ENCODE results near the gene DSCAM. TPM values are rescaled to one million over a fixed set of nuclear protein-coding genes. Genes with fewer than 3 reads are reported as not detected.

Gene DSCAM
- total RNA-seq, 3 donors from 2014 or later = not detected

GRCh38 chr21:40014394-40014793 lies 832.6 kb downstream of the DSCAM start:
- no peak overlapping the region for H3K4me3 Mint-ChIP-seq
- DNase-seq = no peak
- H3K9me3 Mint-ChIP-seq = peaks cover 6% of the 10 kb centered on the region
- no peaks in the 10 kb centered on the region for H3K4me1 Mint-ChIP-seq (ENCODE audit: low read depth)
- no peak for ATAC-seq
- H3K36me3 Mint-ChIP-seq (ENCODE audit: insufficient read depth) = no peaks in the 10 kb centered on the region
- no peaks in the 10 kb centered on the region for H3K27me3 Mint-ChIP-seq (ENCODE audit: low read depth)

GRCh38 chr21:40013001-40013735 lies 833.8 kb downstream of the DSCAM start:
- DNase-seq (no peak), ATAC-seq (no peak)
- H3K4me1 Mint-ChIP-seq (ENCODE audit: low read depth) = no peaks in the 10 kb centered on the region
- peaks cover 7% of the 10 kb centered on the region for H3K9me3 Mint-ChIP-seq
- H3K36me3 Mint-ChIP-seq (ENCODE audit: insufficient read depth) = no peaks in the 10 kb centered on the region
- no peak overlapping the region for H3K4me3 Mint-ChIP-seq
- no peaks in the 10 kb centered on the region for H3K27me3 Mint-ChIP-seq (ENCODE audit: low read depth)

- DNase-seq (no peak), ATAC-seq (no peak)
- H3K4me3 Mint-ChIP-seq = no peak overlapping the region
- H3K4me1 Mint-ChIP-seq (ENCODE audit: low read depth) = no peaks in the 10 kb centered on the region
- H3K9me3 Mint-ChIP-seq = peaks cover 9% of the 10 kb centered on the region
- no peaks in the 10 kb centered on the region for H3K36me3 Mint-ChIP-seq (ENCODE audit: insufficient read depth)
- H3K27me3 Mint-ChIP-seq (ENCODE audit: low read depth) = no peaks in the 10 kb centered on the region
Measured at GRCh38 chr21:40011371-40011770, 835.6 kb downstream of the DSCAM start.

GRCh38 chr21:40002978-40003377 lies 844.0 kb downstream of the DSCAM start:
- H3K4me1 Mint-ChIP-seq (ENCODE audit: low read depth) = no peaks in the 10 kb centered on the region
- ATAC-seq = no peak

GRCh38 chr21:39984286-39984991 lies 862.5 kb downstream of the DSCAM start:
- Mint-ChIP-seq H3K36me3 (ENCODE audit: insufficient read depth) (no peaks in the 10 kb centered on the region), H3K4me1 (ENCODE audit: low read depth) (no peaks in the 10 kb centered on the region), H3K9me3 (peaks cover 3% of the 10 kb centered on the region), H3K27me3 (ENCODE audit: low read depth) (no peaks in the 10 kb centered on the region), H3K4me3 (no peak overlapping the region)
- ATAC-seq (no peak), DNase-seq (no peak)

More at GRCh38 chr21:40002978-40003377, 844.0 kb downstream of the DSCAM start:
- DNase-seq = no peak
- H3K27me3 Mint-ChIP-seq (ENCODE audit: low read depth) = no peaks in the 10 kb centered on the region
- H3K36me3 Mint-ChIP-seq (ENCODE audit: insufficient read depth) = no peaks in the 10 kb centered on the region
- H3K9me3 Mint-ChIP-seq = peaks cover 6% of the 10 kb centered on the region
- H3K4me3 Mint-ChIP-seq = no peak overlapping the region

GRCh38 chr21:39980241-39980820 lies 866.6 kb downstream of the DSCAM start:
- Mint-ChIP-seq H3K4me3 (no peak overlapping the region), H3K4me1 (ENCODE audit: low read depth) (no peaks in the 10 kb centered on the region), H3K27me3 (ENCODE audit: low read depth) (peaks cover 3% of the 10 kb centered on the region), H3K36me3 (ENCODE audit: insufficient read depth) (no peaks in the 10 kb centered on the region), H3K9me3 (no peaks in the 10 kb centered on the region)
- no peak for ATAC-seq
- DNase-seq = no peak

GRCh38 chr21:39979321-39979720 lies 867.6 kb downstream of the DSCAM start:
- Mint-ChIP-seq H3K27me3 (ENCODE audit: low read depth) (peaks cover 3% of the 10 kb centered on the region), H3K4me1 (ENCODE audit: low read depth) (no peaks in the 10 kb centered on the region), H3K4me3 (no peak overlapping the region), H3K36me3 (ENCODE audit: insufficient read depth) (no peaks in the 10 kb centered on the region), H3K9me3 (no peaks in the 10 kb centered on the region)
- DNase-seq = no peak
- no peak for ATAC-seq

- DNase-seq (no peak), ATAC-seq (no peak)
- H3K9me3 Mint-ChIP-seq = no peaks in the 10 kb centered on the region
- no peak overlapping the region for H3K4me3 Mint-ChIP-seq
- no peaks in the 10 kb centered on the region for H3K36me3 Mint-ChIP-seq (ENCODE audit: insufficient read depth)
- H3K27me3 Mint-ChIP-seq (ENCODE audit: low read depth) = peaks cover 3% of the 10 kb centered on the region
- H3K4me1 Mint-ChIP-seq (ENCODE audit: low read depth) = no peaks in the 10 kb centered on the region
Measured at GRCh38 chr21:39976800-39977199, 870.2 kb downstream of the DSCAM start.

- peaks cover 3% of the 10 kb centered on the region for H3K27me3 Mint-ChIP-seq (ENCODE audit: low read depth)
- ATAC-seq = no peak
- no peak overlapping the region for H3K4me3 Mint-ChIP-seq
- no peaks in the 10 kb centered on the region for H3K9me3 Mint-ChIP-seq
- DNase-seq = no peak
- H3K4me1 Mint-ChIP-seq (ENCODE audit: low read depth) = no peaks in the 10 kb centered on the region
- H3K36me3 Mint-ChIP-seq (ENCODE audit: insufficient read depth) = no peaks in the 10 kb centered on the region
Measured at GRCh38 chr21:39972976-39973770, 873.8 kb downstream of the DSCAM start.

- ATAC-seq (no peak), DNase-seq (no peak)
- Mint-ChIP-seq H3K9me3 (no peaks in the 10 kb centered on the region), H3K27me3 (ENCODE audit: low read depth) (no peaks in the 10 kb centered on the region), H3K4me3 (no peak overlapping the region), H3K36me3 (ENCODE audit: insufficient read depth) (no peaks in the 10 kb centered on the region), H3K4me1 (ENCODE audit: low read depth) (no peaks in the 10 kb centered on the region)
Measured at GRCh38 chr21:39972471-39972870, 874.5 kb downstream of the DSCAM start.

- no peak for DNase-seq
- H3K9me3 Mint-ChIP-seq = no peaks in the 10 kb centered on the region
- no peaks in the 10 kb centered on the region for H3K27me3 Mint-ChIP-seq (ENCODE audit: low read depth)
- H3K4me1 Mint-ChIP-seq (ENCODE audit: low read depth) = no peaks in the 10 kb centered on the region
- ATAC-seq = no peak
- H3K36me3 Mint-ChIP-seq (ENCODE audit: insufficient read depth) = no peaks in the 10 kb centered on the region
- no peak overlapping the region for H3K4me3 Mint-ChIP-seq
Measured at GRCh38 chr21:39971956-39972355, 875.0 kb downstream of the DSCAM start.

GRCh38 chr21:39969691-39970364 lies 877.1 kb downstream of the DSCAM start:
- H3K27me3 Mint-ChIP-seq (ENCODE audit: low read depth) = no peaks in the 10 kb centered on the region
- H3K9me3 Mint-ChIP-seq = no peaks in the 10 kb centered on the region
- no peaks in the 10 kb centered on the region for H3K36me3 Mint-ChIP-seq (ENCODE audit: insufficient read depth)
- DNase-seq (no peak), ATAC-seq (no peak)
- H3K4me3 Mint-ChIP-seq = no peak overlapping the region
- H3K4me1 Mint-ChIP-seq (ENCODE audit: low read depth) = no peaks in the 10 kb centered on the region

- DNase-seq = no peak
- H3K9me3 Mint-ChIP-seq = peaks cover 5% of the 10 kb centered on the region
- no peaks in the 10 kb centered on the region for H3K4me1 Mint-ChIP-seq (ENCODE audit: low read depth)
- H3K27me3 Mint-ChIP-seq (ENCODE audit: low read depth) = no peaks in the 10 kb centered on the region
- H3K36me3 Mint-ChIP-seq (ENCODE audit: insufficient read depth) = no peaks in the 10 kb centered on the region
- H3K4me3 Mint-ChIP-seq = no peak overlapping the region
- no peak for ATAC-seq
Measured at GRCh38 chr21:39968010-39968409, 878.9 kb downstream of the DSCAM start.

- Mint-ChIP-seq H3K4me1 (ENCODE audit: low read depth) (no peaks in the 10 kb centered on the region), H3K27me3 (ENCODE audit: low read depth) (no peaks in the 10 kb centered on the region), H3K4me3 (no peak overlapping the region), H3K36me3 (ENCODE audit: insufficient read depth) (no peaks in the 10 kb centered on the region), H3K9me3 (peaks cover 13% of the 10 kb centered on the region)
- no peak for DNase-seq
- no peak for ATAC-seq
Measured at GRCh38 chr21:39966786-39967185, 880.2 kb downstream of the DSCAM start.

Data from activated T-cell treated with anti-CD3 and anti-CD28 coated beads, Interleukin-2, amount 50 U/mL, for 4 hours (primary cell).